GM12872 (cell line): ENCODE measurements around the gene DOCK10.

Source experiments
- TF ChIP-seq, protein P1 (sequence below): IDR thresholded peaks from 3 replicates; pipeline ENCODE4 v1.5.1; 2011; ENCODE audit warnings: low read depth, mild to moderate bottlenecking, low read length, moderate library complexity; ENCODE audit not compliant: insufficient read depth

Gene DOCK10

DNA sequence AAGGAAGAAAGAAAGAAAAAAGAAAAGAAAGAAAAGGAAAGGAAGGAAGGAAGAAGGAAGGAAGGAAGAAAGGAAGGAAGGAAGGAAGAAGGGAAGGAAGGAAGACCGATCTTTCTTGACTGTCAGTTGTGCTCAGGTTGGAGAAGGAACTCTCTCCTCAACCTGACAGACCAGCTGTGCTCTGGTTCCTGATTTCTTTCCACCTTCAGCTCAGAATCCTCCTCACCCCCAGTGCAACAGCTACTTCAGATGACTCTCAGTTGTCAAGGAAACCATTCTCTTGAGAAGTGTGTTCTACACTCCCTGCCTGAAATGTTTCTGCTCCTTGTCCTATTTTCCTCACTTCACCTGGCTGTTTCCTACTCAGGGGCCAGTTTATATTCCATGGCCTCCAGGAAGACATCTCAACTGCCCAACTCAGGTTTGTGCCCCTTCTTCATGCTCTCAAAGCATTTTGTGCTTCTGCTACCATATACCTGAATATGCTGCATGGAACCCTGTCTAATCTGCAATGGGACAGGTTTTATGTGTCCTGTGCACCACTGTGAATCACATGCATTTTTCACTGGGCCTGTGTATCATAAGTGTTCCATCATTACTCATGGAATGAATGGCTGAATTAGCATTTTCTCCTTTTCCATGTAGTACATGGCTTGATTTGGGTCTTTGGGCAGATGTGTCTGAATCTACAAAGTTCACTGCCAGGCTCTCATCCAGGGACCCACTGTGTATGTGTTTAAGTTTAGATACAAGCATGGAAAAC, 32.8 kb upstream of the DOCK10 start:
- TF ChIP-seq, protein P1, sequence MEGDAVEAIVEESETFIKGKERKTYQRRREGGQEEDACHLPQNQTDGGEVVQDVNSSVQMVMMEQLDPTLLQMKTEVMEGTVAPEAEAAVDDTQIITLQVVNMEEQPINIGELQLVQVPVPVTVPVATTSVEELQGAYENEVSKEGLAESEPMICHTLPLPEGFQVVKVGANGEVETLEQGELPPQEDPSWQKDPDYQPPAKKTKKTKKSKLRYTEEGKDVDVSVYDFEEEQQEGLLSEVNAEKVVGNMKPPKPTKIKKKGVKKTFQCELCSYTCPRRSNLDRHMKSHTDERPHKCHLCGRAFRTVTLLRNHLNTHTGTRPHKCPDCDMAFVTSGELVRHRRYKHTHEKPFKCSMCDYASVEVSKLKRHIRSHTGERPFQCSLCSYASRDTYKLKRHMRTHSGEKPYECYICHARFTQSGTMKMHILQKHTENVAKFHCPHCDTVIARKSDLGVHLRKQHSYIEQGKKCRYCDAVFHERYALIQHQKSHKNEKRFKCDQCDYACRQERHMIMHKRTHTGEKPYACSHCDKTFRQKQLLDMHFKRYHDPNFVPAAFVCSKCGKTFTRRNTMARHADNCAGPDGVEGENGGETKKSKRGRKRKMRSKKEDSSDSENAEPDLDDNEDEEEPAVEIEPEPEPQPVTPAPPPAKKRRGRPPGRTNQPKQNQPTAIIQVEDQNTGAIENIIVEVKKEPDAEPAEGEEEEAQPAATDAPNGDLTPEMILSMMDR, result no peak

DNA sequence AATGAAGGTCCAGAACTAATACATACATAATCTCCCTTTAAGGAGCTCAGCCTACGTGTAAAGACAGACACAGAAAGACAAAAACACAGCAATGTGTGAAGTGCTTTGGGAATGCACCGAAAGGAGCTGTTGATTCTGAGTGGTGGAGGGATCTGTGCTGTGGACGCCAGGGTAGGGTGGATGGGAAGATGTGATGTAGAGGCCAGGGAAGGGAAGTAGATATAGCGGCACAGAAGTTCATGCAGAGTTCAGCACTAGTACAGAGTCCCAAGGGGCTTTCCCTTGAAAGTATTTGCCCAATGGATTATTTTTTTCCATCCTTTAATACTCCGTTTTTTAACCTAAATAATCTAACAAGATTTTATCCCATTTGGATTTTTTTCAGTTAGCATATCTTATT, 32.1 kb upstream of the DOCK10 start:
- TF ChIP-seq, protein P1, result no peak

DNA sequence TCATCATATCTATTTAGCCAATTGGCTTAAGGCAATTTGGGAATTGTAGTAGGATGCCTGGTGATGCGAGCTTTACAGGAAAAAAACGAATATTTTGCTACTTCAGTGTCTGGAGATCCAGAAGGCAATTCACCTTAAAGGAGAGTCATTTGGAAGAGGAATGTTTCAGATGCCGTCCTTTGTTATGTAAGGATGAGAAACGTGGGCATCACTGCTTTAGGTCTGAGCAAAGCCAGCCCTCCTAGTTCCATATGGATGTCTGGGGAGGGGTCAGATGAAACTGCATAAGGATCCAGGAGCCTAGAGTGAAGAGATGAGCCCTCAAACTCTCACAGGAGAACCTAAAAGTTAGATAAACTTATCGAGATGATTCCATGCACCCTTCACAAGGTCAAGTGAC, 30.9 kb upstream of the DOCK10 start:
- TF ChIP-seq, protein P1, result no peak

DNA sequence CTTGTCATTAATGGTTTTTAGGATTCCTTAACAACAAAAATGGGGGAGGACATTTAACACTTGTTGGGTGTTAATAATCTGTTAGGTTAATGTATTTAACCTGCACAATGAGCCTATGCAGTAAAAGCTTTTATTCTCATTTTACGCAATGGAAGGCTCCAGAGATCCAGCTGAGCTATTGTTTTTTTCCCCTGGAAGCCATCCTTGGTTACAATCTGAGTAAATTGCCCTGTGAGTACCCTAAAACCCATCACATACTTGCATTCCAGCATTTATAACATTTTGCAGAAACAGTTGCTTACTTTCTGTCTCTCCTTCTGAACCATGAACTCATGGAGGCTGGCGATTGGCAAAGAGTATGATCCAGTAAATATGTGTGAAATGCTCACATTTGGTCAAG, 30.2 kb upstream of the DOCK10 start:
- TF ChIP-seq, protein P1, result no peak

DNA sequence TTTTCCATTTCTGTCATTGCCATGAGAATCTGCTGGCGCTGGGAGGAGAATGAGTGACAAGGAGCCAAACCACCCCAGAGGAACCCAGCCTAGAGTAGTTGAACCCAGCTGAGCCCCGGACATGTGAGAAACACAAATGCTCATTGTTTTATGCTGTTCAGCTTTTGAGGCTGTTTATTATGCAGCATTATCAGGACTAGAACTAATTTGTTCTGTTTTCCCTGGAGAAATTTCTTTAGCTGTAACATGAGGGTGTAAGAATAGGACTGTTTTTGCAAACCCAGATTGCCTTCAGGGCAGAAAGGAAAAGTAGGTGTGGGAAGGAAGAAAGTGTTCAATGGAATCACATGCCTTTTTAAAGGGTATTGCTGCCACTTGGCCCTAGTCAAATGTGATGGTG, 28.5 kb upstream of the DOCK10 start:
- TF ChIP-seq, protein P1, result no peak

DNA sequence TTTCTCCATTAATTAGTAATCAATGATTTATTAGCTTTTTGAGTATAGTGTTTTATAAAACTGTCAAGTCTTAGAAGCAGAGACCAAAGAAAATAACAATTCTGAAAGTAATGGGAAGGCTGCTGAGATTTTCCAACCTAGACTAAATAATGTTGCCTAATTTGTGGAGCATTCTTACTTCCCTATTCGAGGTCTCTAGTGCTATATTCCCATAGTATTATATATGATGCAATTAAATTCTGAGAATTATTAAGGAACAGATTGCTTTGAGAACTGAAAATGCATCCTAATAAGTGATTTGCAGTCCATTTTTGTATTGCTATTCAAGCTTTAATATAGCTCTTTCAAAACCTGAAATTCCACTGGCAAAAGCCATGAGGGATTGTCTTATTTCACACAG, 27.7 kb upstream of the DOCK10 start:
- TF ChIP-seq, protein P1, result no peak

DNA sequence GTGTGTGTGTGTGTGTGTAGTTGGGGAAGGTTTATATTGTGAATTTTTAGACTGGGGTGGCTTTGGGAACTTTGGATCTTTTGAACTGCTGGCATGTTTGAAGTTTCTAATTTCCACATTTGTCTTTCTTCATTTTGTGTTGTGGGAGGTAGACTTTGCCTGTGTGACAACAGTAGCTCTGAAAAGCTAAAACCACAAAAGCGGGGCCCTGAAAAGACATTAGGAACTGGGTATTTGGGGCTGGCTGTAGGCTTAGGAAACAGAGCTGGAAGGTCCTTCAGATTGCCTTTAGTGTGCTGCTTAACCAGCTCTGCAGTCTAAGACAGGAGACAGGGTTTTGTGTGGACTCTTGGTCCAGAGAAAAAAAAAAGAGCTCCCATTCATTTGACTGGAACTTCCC, 27.2 kb upstream of the DOCK10 start:
- TF ChIP-seq, protein P1, result no peak
